Measurements from ENCODE around the gene SERPINF2. TPM values are rescaled to one million over a fixed set of nuclear protein-coding genes. Genes with fewer than 3 reads are reported as not detected.
"Not testable (repeated sequence)": the region's sequence is repeated elsewhere in the genome, so short reads cannot be mapped to it uniquely, and the experiment has no call there.

The SERPINF2 gene
- total RNA-seq, 4 donors from 2014 or later, result 6.1 to 21.3 (median 11.4) TPM

DNA sequence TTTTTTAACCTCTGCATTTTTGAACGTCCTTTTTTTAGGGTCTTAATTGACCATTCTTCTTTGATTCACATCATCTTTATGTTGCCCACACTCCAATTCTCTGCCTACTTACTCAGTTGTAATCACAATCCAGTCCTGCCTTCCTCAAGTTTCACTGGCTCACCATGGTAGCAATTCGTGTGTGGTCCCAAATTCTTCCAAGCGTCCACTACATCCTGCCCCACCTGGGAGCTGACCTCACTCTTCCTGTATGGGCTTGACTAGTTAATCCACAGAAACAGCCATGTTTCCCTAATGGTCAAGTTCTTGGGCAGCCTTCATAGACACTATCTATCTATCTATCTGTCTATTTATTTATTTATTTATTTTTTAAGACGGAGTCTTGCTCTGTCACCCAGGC, 39.6 kb upstream of the SERPINF2 start:
- peaks cover 0 to 5% (median 0%) of the 10 kb centered on the region in 3 donors for H3K36me3 ChIP-seq
- TF ChIP-seq CTCF (IDR thresholded peaks at IDR 0.05) (no peak), EP300 (IDR thresholded peaks at IDR 0.05) (no peak), POLR2A (IDR thresholded peaks at IDR 0.05) (no peak)
- H3K27ac ChIP-seq, result no peak overlapping the region
- no peaks in the 10 kb centered on the region for H3K27me3 ChIP-seq
- no peak overlapping the region for H3K4me3 ChIP-seq
- H3K9me3 ChIP-seq, result no peaks in the 10 kb centered on the region
- DNase-seq (ENCODE audit: low spot score in 2 of 2), result no peak
- no peaks in the 10 kb centered on the region for H3K4me1 ChIP-seq
- 34 to 41% methylated on average over 4 of the region's 4 CpGs for WGBS, 2 donors

GRCh38 chr17:1705004-1705403, 37.7 kb upstream of the SERPINF2 start:
- Histone ChIP-seq H3K9me3 (no peaks in the 10 kb centered on the region), H3K27me3 (no peaks in the 10 kb centered on the region), H3K27ac (no peak overlapping the region), H3K36me3 (peaks cover 0 to 5% (median 0%) of the 10 kb centered on the region in 3 donors), H3K4me3 (no peak overlapping the region), H3K4me1 (peaks cover 0 to 13% (median 6%) of the 10 kb centered on the region in 4 donors)
- 82 to 89% methylated on average over 7 of the region's 7 CpGs for WGBS, 2 donors
- DNase-seq (ENCODE audit: low spot score in 2 of 2), result no peak
- TF ChIP-seq EP300 (IDR thresholded peaks at IDR 0.05) (no peak), POLR2A (IDR thresholded peaks at IDR 0.05) (no peak), CTCF (IDR thresholded peaks at IDR 0.05) (no peak)

GRCh38 chr17:1707107-1707506, 35.6 kb upstream of the SERPINF2 start:
- Histone ChIP-seq H3K4me3 (no peak overlapping the region), H3K4me1 (peaks cover 0 to 32% (median 11%) of the 10 kb centered on the region in 4 donors), H3K27me3 (no peaks in the 10 kb centered on the region), H3K36me3 (peaks cover 0 to 10% (median 0%) of the 10 kb centered on the region in 3 donors), H3K27ac (no peak overlapping the region), H3K9me3 (no peaks in the 10 kb centered on the region)
- 91 to 93% methylated on average over 5 of the region's 5 CpGs for WGBS, 2 donors
- TF ChIP-seq CTCF (IDR thresholded peaks at IDR 0.05) (no peak), EP300 (IDR thresholded peaks at IDR 0.05) (no peak), POLR2A (IDR thresholded peaks at IDR 0.05) (no peak)
- DNase-seq (ENCODE audit: low spot score in 2 of 2), result no peak

DNA sequence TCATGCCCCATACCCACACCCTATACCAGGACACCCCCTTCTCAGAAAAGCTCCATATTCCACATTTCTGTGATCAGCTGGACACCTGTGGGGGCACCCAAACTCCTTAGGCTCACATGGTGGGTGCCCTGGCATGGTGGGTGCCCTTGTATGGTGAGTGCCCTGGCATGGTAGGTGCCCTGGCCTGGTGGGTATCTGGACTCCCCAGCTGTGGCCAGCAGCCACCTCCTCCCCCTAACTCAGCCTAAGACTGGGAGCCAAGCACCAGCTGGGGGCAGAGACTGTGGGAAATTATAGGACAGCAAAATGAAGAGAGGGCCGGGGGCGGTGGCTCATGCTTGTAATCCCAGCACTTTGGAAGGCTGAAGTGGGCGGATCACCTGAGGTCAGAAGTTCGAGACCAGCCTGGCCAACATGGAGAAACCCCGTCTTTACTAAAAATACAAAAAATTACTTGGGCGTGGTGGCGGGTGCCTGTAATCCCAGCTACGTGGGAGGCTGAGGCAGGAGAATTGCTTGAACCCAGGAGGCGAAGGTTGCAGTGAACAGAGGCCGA, 33.8 kb upstream of the SERPINF2 start:
- not testable (repeated sequence) for H3K27me3 ChIP-seq; H3K9me3 ChIP-seq; H3K4me3 ChIP-seq; DNase-seq (ENCODE audit: low spot score in 2 of 2)
- Histone ChIP-seq H3K36me3 (peaks cover 0 to 24% (median 0%) of the 10 kb centered on the region in 3 donors), H3K27ac (peak overlapping the region in 1 of 4 donors; percentile 89), H3K4me1 (peaks cover 0 to 50% (median 22%) of the 10 kb centered on the region in 4 donors)
- WGBS, 2 donors, result 84 to 87% methylated on average over 10 of the region's 10 CpGs

DNA sequence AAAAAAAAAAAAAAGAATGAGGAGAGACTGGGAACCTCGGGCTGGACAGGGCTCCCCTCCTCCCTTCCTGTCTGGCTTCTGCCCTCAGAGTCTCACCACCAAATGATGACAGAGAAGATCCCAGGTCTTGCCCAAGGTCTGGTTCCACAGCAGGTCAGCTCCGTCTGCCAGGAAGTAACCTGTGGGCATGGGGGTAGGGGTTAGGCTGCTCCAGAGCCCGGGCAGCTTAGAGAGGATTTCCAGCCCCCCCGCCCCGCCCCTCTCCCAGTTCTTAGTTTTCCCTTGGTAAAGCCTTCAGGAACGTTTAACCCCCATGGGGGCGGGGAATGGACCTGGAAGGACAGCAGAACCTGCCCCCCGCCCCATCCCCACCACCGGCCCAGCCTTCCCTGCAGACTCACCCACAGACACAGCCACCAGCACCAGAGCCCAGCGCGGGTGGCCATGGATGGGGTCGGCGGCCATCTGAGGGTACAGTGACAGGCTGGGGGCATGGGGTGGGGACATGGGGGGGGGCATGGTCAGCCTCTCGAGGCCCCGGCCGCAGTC, 33.2 kb upstream of the SERPINF2 start:
- Histone ChIP-seq H3K27ac (peak overlapping the region; percentile 61 to 89 (median 86)), H3K9me3 (no peaks in the 10 kb centered on the region), H3K36me3 (peaks cover 0 to 24% (median 0%) of the 10 kb centered on the region in 3 donors), H3K4me1 (peaks cover 0 to 56% (median 28%) of the 10 kb centered on the region in 4 donors), H3K27me3 (no peaks in the 10 kb centered on the region), H3K4me3 (peak overlapping the region; percentile 47 to 73 (median 66))
- no peak for DNase-seq (ENCODE audit: low spot score in 2 of 2)
- TF ChIP-seq EP300 (IDR thresholded peaks at IDR 0.05) (no peak), CTCF (IDR thresholded peaks at IDR 0.05) (no peak), POLR2A (IDR thresholded peaks at IDR 0.05) (no peak)
- WGBS, 2 donors, result 18 to 19% methylated on average over 6 to 8 of the region's 16 CpGs
